ENCODE data around the gene GRB14.

GRB14 gene

GRCh38 chr2:164620873-164621763 lies at the start of gene GRB14:
GRB14 (minus strand) TSS chr2:164621482; CDS start chr2:164621309, 173 bp downstream.
- no peak for TF ChIP-seq CTCF (IDR thresholded peaks at IDR 0.05)

- TF ChIP-seq CTCF (IDR thresholded peaks at IDR 0.05): no peak
Measured at GRCh38 chr2:164669291-164669690, 48.0 kb upstream of the GRB14 start.

- TF ChIP-seq CTCF (IDR thresholded peaks at IDR 0.05): no peak
Measured at GRCh38 chr2:164667566-164667965, 46.3 kb upstream of the GRB14 start.

- TF ChIP-seq CTCF (IDR thresholded peaks at IDR 0.05): no peak
Measured at GRCh38 chr2:164664070-164664469, 42.8 kb upstream of the GRB14 start.

- TF ChIP-seq CTCF (IDR thresholded peaks at IDR 0.05): no peak
Measured at GRCh38 chr2:164662868-164663631, 41.8 kb upstream of the GRB14 start.

- TF ChIP-seq CTCF (IDR thresholded peaks at IDR 0.05): no peak
Measured at GRCh38 chr2:164662066-164662465, 40.8 kb upstream of the GRB14 start.

- TF ChIP-seq CTCF (IDR thresholded peaks at IDR 0.05): no peak
Measured at GRCh38 chr2:164661349-164661748, 40.1 kb upstream of the GRB14 start.

Data from LNCAP (cell line).